GM21423 (cell line): Measurements from ENCODE around the gene HES1.
"Not testable (repeated sequence)": the region's sequence is repeated elsewhere in the genome, so short reads cannot be mapped to it uniquely, and the experiment has no call there.

ENCODE experiments used
- ATAC-seq: cut with Tn5 transposase; IDR thresholded peaks from one replicate; pipeline ENCODE4 v1.9.1; 2021; ENCODE audit warnings: mild to moderate bottlenecking, moderate library complexity; ENCODE audit not compliant: unreplicated experiment

HES1 gene, protein sequence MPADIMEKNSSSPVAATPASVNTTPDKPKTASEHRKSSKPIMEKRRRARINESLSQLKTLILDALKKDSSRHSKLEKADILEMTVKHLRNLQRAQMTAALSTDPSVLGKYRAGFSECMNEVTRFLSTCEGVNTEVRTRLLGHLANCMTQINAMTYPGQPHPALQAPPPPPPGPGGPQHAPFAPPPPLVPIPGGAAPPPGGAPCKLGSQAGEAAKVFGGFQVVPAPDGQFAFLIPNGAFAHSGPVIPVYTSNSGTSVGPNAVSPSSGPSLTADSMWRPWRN

GRCh38 chr3:194135806-194136518 is at the start of gene HES1:
Gene HES1 (plus strand): TSS chr3:194136148. CDS start chr3:194136381, 233 bp downstream.
- peak; percentile 15 for ATAC-seq

GRCh38 chr3:194086388-194087075 is 49.4 kb upstream of the HES1 start:
- no peak for ATAC-seq

- ATAC-seq = no peak
Observed at GRCh38 chr3:194087280-194087679, 48.7 kb upstream of the HES1 start.

GRCh38 chr3:194087995-194088855 is 47.7 kb upstream of the HES1 start:
- ATAC-seq = no peak

GRCh38 chr3:194089357-194090177 is 46.4 kb upstream of the HES1 start:
- peak; percentile 72 for ATAC-seq

- not testable (repeated sequence) for ATAC-seq
Observed at GRCh38 chr3:194090178-194090555, 45.8 kb upstream of the HES1 start.

DNA sequence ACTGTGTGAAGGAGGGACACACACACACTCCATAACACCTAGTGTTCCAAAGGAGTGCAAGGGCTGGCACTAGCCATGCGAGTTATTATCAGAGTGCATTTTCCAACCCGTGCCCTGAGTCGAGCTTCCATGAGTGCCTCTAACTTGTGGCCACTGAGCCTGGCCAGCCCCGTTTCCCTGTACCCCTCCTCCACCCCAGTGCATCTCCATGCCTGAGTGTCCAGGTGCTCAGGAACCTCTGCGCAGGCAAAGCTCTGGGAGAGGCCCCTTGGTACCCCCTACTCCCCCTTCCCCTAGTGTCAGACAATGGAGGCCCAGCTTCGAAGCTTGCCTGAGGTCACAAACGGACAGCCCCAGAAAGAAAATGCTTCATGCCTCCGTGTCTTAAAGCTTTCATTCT is 45.2 kb upstream of the HES1 start:
- no peak for ATAC-seq

- no peak for ATAC-seq
Observed at GRCh38 chr3:194091141-194091540, 44.8 kb upstream of the HES1 start.

DNA sequence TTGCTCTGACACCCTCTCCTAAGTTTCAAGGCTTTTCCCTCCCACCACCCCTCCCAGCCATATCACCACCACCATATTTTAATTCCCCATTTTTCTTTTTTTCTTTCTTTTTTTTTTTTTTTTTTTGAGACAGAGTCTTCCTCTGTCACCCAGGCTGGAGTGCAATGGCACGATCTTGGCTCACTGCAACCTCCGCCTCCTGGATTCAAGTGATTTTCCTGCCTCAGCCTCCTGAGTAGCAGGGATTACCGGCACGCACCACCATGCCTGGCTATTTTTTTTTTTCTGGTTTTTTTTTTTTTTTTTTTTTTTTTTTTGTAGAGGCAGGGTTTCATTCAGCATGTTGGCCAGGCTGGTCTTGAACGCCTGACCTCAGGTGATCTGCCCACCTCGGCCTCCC is 44.1 kb upstream of the HES1 start:
- not testable (repeated sequence) for ATAC-seq

DNA sequence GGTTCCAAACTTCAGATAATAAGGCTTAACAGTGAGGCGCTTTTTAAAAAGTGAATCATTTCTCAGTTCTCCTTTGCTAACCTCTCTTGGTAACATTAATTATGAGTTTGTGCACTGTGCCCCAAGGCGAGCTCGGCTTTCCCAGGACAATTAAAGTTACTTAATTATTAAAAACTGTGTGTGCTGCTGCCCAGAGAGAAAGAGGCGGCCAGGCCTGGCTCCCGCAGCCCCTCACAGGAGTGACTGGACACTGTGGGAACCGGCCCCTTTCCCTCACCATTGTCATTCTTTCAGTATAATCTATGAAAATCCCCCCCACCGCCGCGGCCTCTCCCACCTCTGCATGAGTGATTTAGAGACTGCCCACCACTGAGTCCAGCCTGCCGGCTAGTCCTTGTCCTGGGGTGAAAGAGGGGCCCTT is 43.1 kb upstream of the HES1 start:
- no peak for ATAC-seq

GRCh38 chr3:194093842-194094241 is 42.1 kb upstream of the HES1 start:
- ATAC-seq = no peak

DNA sequence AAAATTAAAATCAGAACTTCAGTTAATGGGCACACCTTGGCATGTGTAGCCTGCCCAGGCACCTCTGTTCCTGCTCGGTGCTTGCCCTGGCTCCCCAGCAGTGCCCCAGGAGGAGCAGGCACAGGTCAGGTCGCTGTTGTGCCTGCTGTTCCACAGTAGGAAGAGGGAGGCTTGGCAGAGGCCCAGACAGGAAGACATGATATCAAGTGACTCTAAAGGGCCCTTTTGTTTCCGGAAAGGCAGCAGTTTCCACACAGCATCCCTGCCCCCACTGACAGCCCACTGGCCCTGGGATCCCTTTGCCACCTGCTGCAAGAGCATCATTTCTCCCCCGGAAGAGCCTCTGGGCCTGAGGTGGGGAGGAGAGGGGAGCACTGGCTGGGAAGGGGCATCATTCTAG is 40.5 kb upstream of the HES1 start:
- no peak for ATAC-seq

GRCh38 chr3:194095902-194096301 is 40.0 kb upstream of the HES1 start:
- ATAC-seq = no peak

GRCh38 chr3:194097141-194097882 is 38.6 kb upstream of the HES1 start:
- no peak for ATAC-seq

- no peak for ATAC-seq
Observed at GRCh38 chr3:194098081-194098842, 37.7 kb upstream of the HES1 start.

DNA sequence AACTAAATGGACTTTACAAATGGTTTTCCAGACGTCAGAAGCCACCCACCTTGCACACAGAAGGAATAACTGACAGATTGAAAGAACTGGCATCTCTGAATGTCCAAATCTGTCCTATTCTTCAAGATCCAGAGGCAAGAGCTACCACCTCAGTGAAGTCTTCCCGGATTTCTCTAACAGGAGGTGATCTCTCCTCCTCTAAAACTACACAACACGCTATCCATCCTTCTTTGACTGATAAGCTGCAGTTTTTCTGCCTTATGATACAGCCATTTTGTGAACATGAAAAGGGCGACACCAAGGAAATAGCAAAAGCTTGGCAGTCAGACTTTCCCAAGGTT is 37.1 kb upstream of the HES1 start:
- ATAC-seq = no peak

DNA sequence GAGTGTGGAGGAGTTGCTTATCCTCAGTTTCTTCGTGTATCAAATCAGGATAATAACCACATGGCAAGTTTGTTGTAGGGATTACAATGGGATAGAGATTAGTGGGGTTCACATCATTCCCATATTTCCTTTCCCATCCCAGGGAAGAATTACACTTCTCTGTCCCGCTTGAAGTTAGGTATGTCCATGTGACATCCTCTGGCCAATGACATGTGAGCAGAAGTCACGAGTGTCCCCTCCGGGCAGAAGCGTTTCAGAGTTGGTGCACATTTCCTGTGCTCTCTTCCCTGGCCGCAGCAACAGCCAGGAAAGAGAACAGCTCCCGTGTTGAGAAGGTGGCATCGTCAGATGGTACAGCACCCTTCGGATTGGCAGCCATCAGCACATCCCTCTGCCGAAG is 36.7 kb upstream of the HES1 start:
- no peak for ATAC-seq

DNA sequence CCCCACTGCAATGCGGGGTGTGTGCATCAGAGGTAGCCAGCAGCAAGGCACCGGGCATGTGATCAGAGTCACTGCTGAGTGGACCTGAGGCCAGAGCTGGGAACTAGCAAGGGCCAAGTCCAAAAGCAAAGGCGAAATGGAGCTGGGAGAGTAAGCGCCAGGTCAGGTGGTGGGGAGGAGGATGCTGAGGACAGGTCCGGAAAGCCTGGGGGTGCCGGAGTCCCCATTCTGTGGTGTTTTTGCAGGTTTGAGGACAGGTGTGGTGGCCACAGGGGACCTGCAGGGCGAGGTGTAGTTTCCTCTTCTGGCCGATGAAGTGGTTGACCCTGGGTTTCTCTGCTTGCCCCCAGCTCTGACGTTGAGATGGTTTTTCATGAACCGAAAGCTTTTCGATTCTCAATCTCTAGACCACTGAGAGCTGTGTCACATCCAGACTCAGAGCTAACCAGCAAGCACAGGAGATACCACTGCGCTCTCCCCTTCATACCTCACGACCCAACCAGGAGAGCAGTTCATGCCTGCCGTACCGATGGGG is 35.0 kb upstream of the HES1 start:
- peak; percentile 77 for ATAC-seq
